ENCODE data around the gene TPT1.

DNA sequence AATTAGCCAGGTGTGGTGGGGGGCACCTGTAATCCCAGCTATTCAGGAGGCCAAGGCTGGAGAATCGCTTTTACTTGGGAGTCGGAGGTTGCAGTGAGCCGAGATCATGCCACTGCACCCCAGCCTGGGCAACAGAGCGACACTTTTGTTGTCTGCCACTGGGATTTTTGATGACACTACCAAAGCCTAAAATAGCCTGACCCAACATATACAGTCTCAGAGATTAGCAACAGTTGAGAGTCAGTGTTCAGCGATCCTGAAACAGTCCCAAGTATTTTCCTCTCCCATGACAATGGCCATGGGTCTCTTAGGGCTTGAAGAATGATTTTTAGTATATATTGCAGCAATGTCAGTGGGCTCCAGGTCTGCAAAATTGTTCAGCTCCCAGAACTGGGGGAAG lies 44.3 kb upstream of the TPT1 start:
- TF ChIP-seq, protein P1, sequence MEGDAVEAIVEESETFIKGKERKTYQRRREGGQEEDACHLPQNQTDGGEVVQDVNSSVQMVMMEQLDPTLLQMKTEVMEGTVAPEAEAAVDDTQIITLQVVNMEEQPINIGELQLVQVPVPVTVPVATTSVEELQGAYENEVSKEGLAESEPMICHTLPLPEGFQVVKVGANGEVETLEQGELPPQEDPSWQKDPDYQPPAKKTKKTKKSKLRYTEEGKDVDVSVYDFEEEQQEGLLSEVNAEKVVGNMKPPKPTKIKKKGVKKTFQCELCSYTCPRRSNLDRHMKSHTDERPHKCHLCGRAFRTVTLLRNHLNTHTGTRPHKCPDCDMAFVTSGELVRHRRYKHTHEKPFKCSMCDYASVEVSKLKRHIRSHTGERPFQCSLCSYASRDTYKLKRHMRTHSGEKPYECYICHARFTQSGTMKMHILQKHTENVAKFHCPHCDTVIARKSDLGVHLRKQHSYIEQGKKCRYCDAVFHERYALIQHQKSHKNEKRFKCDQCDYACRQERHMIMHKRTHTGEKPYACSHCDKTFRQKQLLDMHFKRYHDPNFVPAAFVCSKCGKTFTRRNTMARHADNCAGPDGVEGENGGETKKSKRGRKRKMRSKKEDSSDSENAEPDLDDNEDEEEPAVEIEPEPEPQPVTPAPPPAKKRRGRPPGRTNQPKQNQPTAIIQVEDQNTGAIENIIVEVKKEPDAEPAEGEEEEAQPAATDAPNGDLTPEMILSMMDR (IDR thresholded peaks at IDR 0.05; ENCODE audit: low read length), result no peak
- no peak for TF ChIP-seq EZH2 (IDR thresholded peaks at IDR 0.05; ENCODE audit: borderline replicate concordance, low read length)
